ENCODE measurements around the gene ZFP36L2.

- no peak for TF ChIP-seq POLR2AphosphoS5 (IDR thresholded peaks at IDR 0.05; ENCODE audit: control insufficient read depth, insufficient read depth, low read depth, low read length)
- no peak for TF ChIP-seq BMI1 (IDR thresholded peaks at IDR 0.05; ENCODE audit: low read length)
- TF ChIP-seq NBN (IDR thresholded peaks at IDR 0.05; ENCODE audit: low read depth): no peak
- TF ChIP-seq SAP30 (IDR thresholded peaks at IDR 0.05; ENCODE audit: borderline replicate concordance, insufficient read depth, low read depth, low read length, poor library complexity, severe bottlenecking): no peak
- no peak for TF ChIP-seq PATZ1 (CRISPR knock-in tag; IDR thresholded peaks at IDR 0.05; ENCODE audit: borderline replicate concordance)
- TF ChIP-seq, protein P1, sequence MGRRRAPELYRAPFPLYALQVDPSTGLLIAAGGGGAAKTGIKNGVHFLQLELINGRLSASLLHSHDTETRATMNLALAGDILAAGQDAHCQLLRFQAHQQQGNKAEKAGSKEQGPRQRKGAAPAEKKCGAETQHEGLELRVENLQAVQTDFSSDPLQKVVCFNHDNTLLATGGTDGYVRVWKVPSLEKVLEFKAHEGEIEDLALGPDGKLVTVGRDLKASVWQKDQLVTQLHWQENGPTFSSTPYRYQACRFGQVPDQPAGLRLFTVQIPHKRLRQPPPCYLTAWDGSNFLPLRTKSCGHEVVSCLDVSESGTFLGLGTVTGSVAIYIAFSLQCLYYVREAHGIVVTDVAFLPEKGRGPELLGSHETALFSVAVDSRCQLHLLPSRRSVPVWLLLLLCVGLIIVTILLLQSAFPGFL (CRISPR knock-in tag; IDR thresholded peaks at IDR 0.05): no peak
These were observed 34.4 kb downstream of the ZFP36L2 start for GRCh38 chr2:43191947-43192516.

Data from K562 (cell line).